HuH-7 (cell line): ENCODE measurements around the gene CSF3R.
A peak's percentile ranks its signal among the peaks of the same experiment; 100 is the strongest.

Experiments used
- DNase-seq: peaks from one replicate; pipeline ENCODE4 v3.0.0; 2011; ENCODE audit warnings: low spot score

The CSF3R gene

DNA sequence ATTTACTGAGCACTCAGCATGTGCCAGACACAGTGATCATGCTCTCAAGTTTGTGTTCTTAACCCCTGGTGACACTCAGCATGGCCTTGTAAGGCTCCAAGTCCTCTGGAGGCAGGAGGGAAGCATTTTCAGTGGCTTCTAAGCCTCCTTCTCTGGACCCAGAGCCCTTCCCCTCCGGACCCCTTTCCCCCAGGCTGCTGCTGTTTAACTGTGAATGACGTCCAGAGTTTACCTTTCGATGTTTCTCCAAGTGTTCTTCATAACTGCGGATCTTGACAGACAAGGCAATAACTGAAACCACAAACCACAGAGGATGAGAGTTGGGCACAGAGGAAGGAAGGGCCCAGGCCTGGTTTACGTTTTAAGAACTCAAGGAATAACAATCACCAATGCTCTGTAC, 25.0 kb downstream of the CSF3R start:
- DNase-seq, result no peak

DNA sequence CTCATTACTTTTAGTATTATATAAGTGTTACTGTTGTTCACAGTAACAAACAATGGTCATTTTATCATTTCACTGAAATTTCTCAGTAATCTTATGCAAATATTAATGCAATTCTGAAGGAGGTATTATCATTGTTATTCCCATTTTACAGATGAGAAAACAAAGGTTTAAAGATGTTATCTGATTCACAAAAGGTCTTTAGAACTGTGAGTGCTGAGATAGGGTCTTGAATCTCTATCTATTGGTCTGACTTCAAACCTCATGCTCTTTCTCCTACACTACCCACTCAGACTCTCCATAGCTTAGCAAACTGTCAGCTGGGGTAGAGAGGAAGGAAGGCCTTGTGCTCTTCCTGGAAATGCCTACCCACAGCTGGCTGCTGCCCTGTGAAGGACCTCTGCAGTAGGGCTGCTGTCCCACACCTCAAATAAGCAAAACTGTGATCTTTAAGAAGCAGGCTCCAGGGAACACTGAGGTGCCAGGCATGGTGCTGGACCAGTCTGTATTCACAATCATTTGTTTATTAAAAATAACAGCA, 26.3 kb downstream of the CSF3R start:
- no peak for DNase-seq

- no peak for DNase-seq
Measured at GRCh38 chr1:36455386-36455785, 27.3 kb downstream of the CSF3R start.

DNA sequence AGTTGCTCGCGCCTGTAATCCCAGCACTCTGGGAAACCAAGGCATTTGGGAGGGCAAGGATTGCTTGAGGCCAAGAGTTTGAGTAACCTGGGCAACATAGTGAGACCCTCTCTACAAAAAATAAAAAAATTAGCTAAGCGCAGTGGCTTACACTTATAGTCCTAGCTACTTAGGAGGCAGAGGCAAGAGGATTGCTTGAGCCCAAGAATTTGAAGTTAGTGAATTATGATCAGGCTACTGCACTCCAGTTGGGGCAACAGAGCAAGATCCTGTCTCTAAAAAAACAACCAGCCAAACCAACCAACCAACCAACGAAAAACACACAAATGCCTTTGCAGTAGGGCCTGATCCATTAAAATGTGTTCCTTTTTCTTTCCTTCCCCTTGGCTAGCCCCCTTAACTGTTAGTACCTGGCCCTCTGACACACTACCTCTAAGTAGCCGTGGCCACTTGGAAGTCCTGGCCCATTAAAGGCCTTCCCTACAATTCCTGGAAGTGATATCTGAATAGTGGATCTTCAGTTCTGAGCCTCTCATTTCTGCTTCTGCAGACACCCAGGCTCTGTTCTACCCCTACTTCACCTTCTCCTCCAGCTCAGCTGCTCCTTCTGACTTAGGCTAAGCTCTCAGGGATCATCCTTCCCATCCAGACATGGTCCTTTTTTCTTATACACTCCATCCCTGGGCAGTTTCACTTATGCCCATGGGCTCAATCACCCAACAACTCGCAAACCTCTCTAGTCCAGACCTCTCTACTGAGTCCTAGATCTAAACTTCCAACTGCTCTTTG, 28.9 kb downstream of the CSF3R start:
- DNase-seq, result no peak

- no peak for DNase-seq
Measured at GRCh38 chr1:36453051-36453450, 29.7 kb downstream of the CSF3R start.

DNA sequence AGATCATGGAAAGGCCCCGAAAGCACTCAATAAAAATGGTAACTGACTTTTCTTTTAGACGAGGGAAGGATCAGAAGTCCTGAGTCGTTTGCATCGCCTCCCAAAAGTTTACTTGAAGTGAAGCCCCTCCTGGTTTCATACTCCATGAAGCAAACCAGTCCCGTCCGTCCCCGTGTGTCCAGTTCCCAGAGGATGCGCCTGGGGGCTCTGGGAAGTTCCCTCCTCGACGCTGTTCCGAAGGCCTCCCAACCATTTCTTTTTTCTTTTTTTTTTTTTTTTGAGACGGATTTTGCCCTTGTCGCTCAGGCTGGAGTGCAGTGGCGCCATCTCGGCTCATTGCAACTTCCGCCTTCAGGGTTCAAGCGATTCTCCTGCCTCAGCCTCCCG, 31.8 kb downstream of the CSF3R start:
- DNase-seq, result no peak

DNA sequence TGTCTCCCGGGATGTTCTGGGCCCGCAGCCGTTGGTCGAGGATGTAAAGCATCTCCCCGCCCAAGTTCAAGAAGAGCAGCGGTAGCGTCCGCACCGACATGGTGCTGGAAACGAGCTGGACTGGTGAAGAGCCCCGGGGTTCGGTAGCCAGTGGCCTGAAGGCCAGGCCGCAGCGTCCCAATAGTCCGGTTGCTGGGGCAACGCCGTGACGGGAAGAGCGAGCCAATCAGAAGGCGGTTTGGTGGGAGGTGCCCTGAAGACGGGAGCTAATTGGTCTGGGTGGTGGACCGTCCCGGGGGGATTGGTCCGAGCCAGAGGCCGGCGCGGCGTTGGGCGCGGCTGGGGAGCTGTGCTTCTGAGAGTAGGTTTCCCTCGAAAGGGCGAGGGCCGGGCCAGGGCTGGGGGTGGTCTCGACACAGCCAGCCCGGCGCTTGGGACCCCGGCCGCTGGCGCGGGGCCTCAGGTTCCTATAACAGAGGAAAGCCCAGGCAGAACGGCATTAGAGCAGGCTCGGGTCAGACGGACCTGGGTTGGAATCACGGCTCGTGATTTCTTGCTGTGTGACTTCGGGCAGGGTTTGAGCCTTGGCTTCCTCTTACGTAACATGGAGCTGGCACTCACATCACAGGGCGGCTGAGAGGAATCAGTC, 32.3 kb downstream of the CSF3R start, which contains the start of gene OSCP1:
Gene OSCP1, minus strand, starts transcription at position 182 of the 649 bp plus-strand sequence. Its CDS starts 82 bp downstream, at position 100.
- peak; percentile 96 for DNase-seq

GRCh38 chr1:36448530-36449056, 34.1 kb downstream of the CSF3R start:
- DNase-seq, result no peak

DNA sequence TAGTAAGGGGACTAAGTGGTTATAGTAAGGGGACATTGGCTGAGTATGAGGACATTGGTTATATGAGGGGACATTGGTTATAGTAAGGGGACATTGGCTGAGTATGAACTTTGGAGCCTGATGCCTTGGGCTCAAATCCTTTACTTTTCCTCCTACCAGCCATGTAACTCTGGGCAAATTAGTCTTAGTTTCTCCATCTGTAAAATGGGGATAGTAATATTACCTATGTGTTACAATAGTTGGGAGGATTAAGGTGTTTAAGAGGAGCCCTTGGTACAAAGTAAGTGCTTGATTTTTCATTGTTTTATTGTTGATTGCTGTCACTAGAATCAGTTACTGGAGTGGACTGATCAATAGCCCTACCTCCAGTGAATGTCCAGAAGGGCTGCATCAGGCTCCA, 35.3 kb downstream of the CSF3R start:
- no peak for DNase-seq

DNA sequence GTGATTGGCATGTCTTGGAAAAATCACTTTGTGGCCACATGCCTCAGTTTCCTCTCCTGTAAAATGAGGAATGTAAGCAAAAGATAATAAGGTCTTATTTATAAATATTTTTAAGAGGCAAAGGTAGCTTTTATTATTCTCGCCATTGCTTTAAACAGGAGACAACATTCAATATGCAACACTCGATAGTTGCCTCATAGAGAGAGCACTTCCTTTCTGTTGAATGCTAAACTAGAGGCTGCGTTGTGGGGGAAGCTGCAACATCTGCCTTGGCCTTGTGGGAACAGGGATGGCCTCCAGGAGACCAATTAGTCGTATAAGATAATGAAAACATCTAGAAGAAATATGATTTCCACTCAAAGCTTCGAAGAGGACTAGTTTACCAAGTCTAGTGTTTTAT, 36.0 kb downstream of the CSF3R start:
- DNase-seq, result no peak

- DNase-seq, result peak; percentile 71
Measured at GRCh38 chr1:36446271-36446670, 36.4 kb downstream of the CSF3R start.

DNA sequence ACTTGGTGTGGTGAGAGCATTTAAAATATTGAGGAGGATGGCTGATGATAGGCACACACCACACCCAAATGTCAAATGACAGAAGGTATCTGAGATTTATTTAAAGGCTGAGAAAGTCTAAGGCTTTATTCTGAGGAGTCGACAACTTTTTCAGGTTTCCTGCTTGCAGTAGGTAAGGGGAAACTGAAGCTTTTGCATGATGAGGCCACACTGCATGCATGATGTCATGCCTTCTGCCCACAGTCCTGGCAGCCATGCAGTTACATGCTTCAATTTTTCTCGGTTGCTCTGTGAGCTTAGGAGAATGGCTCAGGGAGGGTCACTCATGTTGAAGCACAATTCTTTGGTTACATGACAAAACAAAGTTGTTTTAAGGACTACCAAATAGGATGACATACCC, 39.4 kb downstream of the CSF3R start:
- DNase-seq, result no peak

DNA sequence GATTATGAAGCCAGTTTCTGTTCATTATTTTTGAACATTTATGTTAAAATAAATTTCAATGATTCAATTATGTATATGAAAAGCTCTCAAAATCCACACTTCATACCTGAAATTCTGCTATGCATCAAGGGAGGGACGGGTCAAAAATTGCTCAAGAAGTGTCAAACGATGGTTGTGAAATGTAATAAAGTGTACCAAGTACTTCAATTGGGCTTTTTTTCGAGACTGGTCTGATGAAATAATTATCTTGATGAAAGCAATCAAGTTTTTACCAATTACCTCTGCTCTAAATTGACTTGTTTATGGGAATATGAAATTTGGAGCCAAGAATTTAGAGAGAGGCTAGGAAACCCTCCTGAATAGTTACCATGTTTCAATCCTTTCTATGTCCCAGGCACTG, 40.4 kb downstream of the CSF3R start:
- no peak for DNase-seq

- no peak for DNase-seq
Measured at GRCh38 chr1:36440646-36441045, 42.1 kb downstream of the CSF3R start.

- no peak for DNase-seq
Measured at GRCh38 chr1:36440044-36440443, 42.7 kb downstream of the CSF3R start.

GRCh38 chr1:36438715-36439114, 44.0 kb downstream of the CSF3R start:
- DNase-seq, result no peak

DNA sequence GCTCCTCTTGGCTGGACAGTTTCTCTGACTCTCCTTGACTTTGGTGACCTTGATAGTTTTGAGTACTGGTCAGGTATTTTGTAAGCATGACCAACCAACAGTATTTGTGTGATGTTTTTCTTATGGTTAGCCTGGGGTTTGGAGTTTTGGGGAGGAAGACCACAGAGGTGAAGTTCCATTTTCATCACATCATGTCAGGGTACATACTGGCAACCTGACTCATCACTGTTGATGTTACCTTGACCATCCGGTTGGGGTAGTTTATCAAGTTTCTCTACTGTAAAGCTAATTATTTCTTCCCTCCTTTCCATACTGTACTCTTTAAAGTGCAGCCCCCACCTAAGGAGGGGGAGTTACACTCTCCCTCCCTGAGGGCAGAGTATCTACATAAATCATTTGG, 45.9 kb downstream of the CSF3R start:
- no peak for DNase-seq

DNA sequence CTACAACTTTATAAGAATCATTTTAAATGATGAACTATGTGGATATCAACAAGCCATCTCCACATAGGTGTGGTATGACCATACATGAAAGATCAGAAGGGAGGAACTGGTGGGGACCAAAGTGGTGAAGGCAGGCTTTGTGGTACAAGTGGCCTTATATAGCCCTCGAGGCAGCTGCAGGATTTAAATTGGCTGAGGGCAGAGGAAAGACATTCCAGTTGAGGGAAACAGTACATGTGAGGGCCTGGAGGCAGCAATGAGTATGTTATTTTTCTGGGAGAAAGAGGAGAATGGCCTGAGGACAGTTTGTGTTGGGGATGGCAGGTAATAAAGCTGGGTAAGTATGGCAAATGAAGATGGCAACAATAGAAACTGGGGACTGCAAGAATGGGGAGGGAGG, 49.6 kb downstream of the CSF3R start:
- DNase-seq, result no peak

- no peak for DNase-seq
Measured at GRCh38 chr1:36432616-36433015, 50.1 kb downstream of the CSF3R start.

- DNase-seq, result no peak
Measured at GRCh38 chr1:36425791-36426190, 56.9 kb downstream of the CSF3R start.

GRCh38 chr1:36421649-36422048, 61.1 kb downstream of the CSF3R start:
- no peak for DNase-seq

GRCh38 chr1:36420836-36421317, 61.8 kb downstream of the CSF3R start:
- peak; percentile 64 for DNase-seq

DNA sequence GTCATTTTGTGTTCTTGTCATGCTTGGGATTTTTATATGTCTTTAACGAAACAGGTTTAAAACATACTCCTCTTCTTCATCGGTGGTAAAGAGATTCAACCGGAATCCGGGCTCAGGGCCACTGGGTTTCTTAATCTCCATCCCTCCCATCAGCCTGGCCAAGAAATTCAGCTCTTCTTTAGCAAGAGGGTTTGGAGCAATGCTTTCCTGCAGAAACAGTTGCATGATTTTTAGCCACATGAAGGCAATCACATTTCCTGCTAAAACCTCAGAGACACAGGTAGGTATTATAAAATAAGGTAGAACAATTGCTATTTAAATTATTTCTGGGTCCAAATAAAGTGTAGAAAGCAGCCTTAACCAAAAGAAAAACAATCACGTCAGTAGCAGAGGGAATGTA, 62.3 kb downstream of the CSF3R start:
- DNase-seq, result no peak
